Mesothelial cell of epicardium (in vitro differentiated cells): ENCODE measurements around the gene CLN3. TPM values are rescaled to one million over a fixed set of nuclear protein-coding genes. Genes with fewer than 3 reads are reported as not detected.

ENCODE experiments used
- DNase-seq, 2 experiments: peaks; one replicate each; pipeline ENCODE4 v3.0.0; 2021; ENCODE audit warnings: low spot score in 2 of 2; ENCODE audit not compliant: unreplicated experiment in 2 of 2
- H3K27ac Mint-ChIP-seq: 2 replicates; pipeline ENCODE4 v1.8.0; 2021; ENCODE audit warnings: mixed read lengths
- H3K27me3 Mint-ChIP-seq: 2 replicates; pipeline ENCODE4 v1.8.0; 2021; ENCODE audit warnings: low read depth, mixed read lengths
- H3K36me3 Mint-ChIP-seq: 2 replicates; pipeline ENCODE4 v1.8.0; 2021; ENCODE audit warnings: mixed read lengths
- H3K4me1 Mint-ChIP-seq: 2 replicates; pipeline ENCODE4 v1.8.0; 2021; ENCODE audit warnings: mixed read lengths
- H3K4me3 Mint-ChIP-seq: 2 replicates; pipeline ENCODE4 v1.8.0; 2021; ENCODE audit warnings: mild to moderate bottlenecking, moderate library complexity, mixed read lengths
- H3K9me3 Mint-ChIP-seq: 2 replicates; pipeline ENCODE4 v1.8.0; 2021; ENCODE audit warnings: mixed read lengths
- CTCF ChIP-seq: fragments of 200-600 bp; sonication (generic); IDR thresholded peaks from one replicate; pipeline ENCODE4 v1.5.0; 2021; ENCODE audit warnings: antibody characterized with exemption; ENCODE audit not compliant: unreplicated experiment
- total RNA-seq: library from RNA; stranded (reverse); gene quantifications from 3 replicates; pipeline ENCODE4 v1.2.1, GENCODE V29; 2021

The CLN3 gene
- total RNA-seq, 1 donor from 2014 or later: 30.9 TPM

- H3K4me3 Mint-ChIP-seq: no peak overlapping the region
- TF ChIP-seq CTCF: no peak
- DNase-seq: no peak
- no peaks in the 10 kb centered on the region for H3K27me3 Mint-ChIP-seq
- no peaks in the 10 kb centered on the region for H3K36me3 Mint-ChIP-seq
- H3K4me1 Mint-ChIP-seq: no peaks in the 10 kb centered on the region
- H3K9me3 Mint-ChIP-seq: no peaks in the 10 kb centered on the region
- no peak overlapping the region for H3K27ac Mint-ChIP-seq
Measured at GRCh38 chr16:28520672-28521071, 28.8 kb upstream of the CLN3 start.

- H3K9me3 Mint-ChIP-seq: no peaks in the 10 kb centered on the region
- TF ChIP-seq CTCF: no peak
- no peaks in the 10 kb centered on the region for H3K27me3 Mint-ChIP-seq
- H3K4me1 Mint-ChIP-seq: no peaks in the 10 kb centered on the region
- DNase-seq: no peak
- H3K36me3 Mint-ChIP-seq: no peaks in the 10 kb centered on the region
- H3K27ac Mint-ChIP-seq: no peak overlapping the region
- no peak overlapping the region for H3K4me3 Mint-ChIP-seq
Measured at GRCh38 chr16:28514246-28514645, 22.4 kb upstream of the CLN3 start.

- TF ChIP-seq CTCF: no peak
- H3K9me3 Mint-ChIP-seq: no peaks in the 10 kb centered on the region
- H3K27me3 Mint-ChIP-seq: no peaks in the 10 kb centered on the region
- H3K4me1 Mint-ChIP-seq: no peaks in the 10 kb centered on the region
- no peak overlapping the region for H3K4me3 Mint-ChIP-seq
- no peak overlapping the region for H3K27ac Mint-ChIP-seq
- H3K36me3 Mint-ChIP-seq: no peaks in the 10 kb centered on the region
- DNase-seq: no peak
Measured at GRCh38 chr16:28513484-28514181, 21.8 kb upstream of the CLN3 start.

GRCh38 chr16:28511801-28512789 is 20.2 kb upstream of the CLN3 start:
- Mint-ChIP-seq H3K36me3 (no peaks in the 10 kb centered on the region), H3K4me3 (no peak overlapping the region), H3K27me3 (no peaks in the 10 kb centered on the region), H3K27ac (no peak overlapping the region), H3K9me3 (no peaks in the 10 kb centered on the region), H3K4me1 (no peaks in the 10 kb centered on the region)
- no peak for DNase-seq
- no peak for TF ChIP-seq CTCF

GRCh38 chr16:28511031-28511430 is 19.2 kb upstream of the CLN3 start:
- H3K27me3 Mint-ChIP-seq: peaks cover 5% of the 10 kb centered on the region

More at GRCh38 chr16:28511031-28511430, 19.2 kb upstream of the CLN3 start:
- Mint-ChIP-seq H3K36me3 (no peaks in the 10 kb centered on the region), H3K4me1 (no peaks in the 10 kb centered on the region), H3K27ac (no peak overlapping the region), H3K4me3 (no peak overlapping the region), H3K9me3 (no peaks in the 10 kb centered on the region)
- TF ChIP-seq CTCF: no peak
- DNase-seq: no peak
